PFSK-1 (cell line): ENCODE results near the gene FBXL16.

Experiments
- FOXP2 ChIP-seq: optimal IDR thresholded peaks from 2 replicates; pipeline ENCODE3; 2011; ENCODE audit warnings: borderline replicate concordance, control low read depth, inconsistent platforms; ENCODE audit not compliant: insufficient read depth; ENCODE audit errors: extremely low read length, extremely low read depth
- POLR2AphosphoS5 ChIP-seq: IDR thresholded peaks from 2 replicates; pipeline ENCODE4 v1.6.1; 2012; ENCODE audit warnings: low read depth, mild to moderate bottlenecking, control low read depth, low read length, moderate library complexity
- REST ChIP-seq, 2 experiments: IDR thresholded peaks; 2 replicates each; pipeline versions ENCODE4 v1.6.1 to v1.8.0; 2011 to 2012; ENCODE audit warnings: low read depth in 2 of 2, low read length in 2 of 2, control low read depth in 1 of 2, inconsistent platforms in 1 of 2, mild to moderate bottlenecking in 1 of 2, moderate library complexity in 1 of 2; ENCODE audit not compliant: insufficient read depth in 1 of 2
- SIN3A ChIP-seq: IDR thresholded peaks from 2 replicates; pipeline ENCODE4 v1.6.1; 2012; ENCODE audit warnings: mild to moderate bottlenecking, low read length, moderate library complexity, borderline replicate concordance; ENCODE audit not compliant: insufficient read depth
- TAF1 ChIP-seq: IDR thresholded peaks from 2 replicates; pipeline ENCODE4 v1.6.1; 2012; ENCODE audit warnings: low read length, control low read depth, borderline replicate concordance; ENCODE audit not compliant: insufficient read depth

DNA sequence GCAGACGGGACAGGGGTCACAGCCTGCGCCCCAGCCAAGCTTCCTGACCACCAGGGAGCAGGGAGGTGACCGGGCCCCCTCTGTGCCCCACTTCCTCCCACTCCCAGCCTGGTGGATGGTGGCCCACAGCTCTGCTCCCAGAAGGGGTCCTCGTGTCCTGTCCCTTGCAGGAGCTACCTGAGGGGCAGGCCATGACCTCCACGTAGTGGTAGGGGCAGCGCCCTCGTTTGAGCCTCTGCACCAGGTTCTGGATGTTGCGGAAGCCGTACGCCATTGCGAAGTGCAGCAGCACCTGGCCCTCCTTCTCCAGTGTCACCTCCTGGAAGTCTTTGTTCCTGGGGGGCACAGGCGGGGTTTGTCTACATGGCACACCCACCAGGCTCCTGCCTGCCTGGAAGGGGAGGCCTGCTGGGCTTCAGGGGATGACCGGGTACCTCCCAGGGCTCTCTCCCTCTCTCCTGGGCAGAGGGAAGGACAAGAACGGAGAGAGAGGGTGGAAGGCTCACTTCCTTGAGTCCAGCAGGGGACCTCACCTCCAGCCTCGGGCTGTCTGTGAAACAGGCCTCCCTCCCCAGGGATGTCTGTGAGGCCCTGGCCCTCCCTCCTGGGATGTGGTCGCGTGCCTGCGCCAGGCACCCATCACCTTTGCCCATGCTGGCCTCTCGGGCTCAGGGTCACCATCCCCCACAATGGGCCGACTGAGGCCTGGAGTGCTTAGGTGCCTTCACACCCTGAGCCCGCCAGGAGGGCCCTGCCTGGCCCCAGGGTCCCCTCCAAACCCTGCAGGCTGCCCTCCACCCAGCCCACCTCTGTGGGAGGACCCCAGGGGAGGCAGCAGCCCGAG lies 25.3 kb upstream of the FBXL16 start:
- TF ChIP-seq REST (IDR thresholded peaks at IDR 0.05; ENCODE audit: insufficient read depth in 1 of 2, low read depth in 2 of 2, low read length in 2 of 2) (no peak), POLR2AphosphoS5 (no peak), TAF1 (no peak), SIN3A (no peak), FOXP2 (no peak)
